HG02623 (cell line): ENCODE data around the gene KLHL20.
"Not testable (repeated sequence)": the region's sequence is repeated elsewhere in the genome, so short reads cannot be mapped to it uniquely, and the experiment has no call there.

ENCODE experiments used
- ATAC-seq: cut with Tn5 transposase; IDR thresholded peaks from one replicate; pipeline ENCODE4 v1.9.1; 2021; ENCODE audit warnings: moderate library complexity; ENCODE audit not compliant: unreplicated experiment

Gene KLHL20

DNA sequence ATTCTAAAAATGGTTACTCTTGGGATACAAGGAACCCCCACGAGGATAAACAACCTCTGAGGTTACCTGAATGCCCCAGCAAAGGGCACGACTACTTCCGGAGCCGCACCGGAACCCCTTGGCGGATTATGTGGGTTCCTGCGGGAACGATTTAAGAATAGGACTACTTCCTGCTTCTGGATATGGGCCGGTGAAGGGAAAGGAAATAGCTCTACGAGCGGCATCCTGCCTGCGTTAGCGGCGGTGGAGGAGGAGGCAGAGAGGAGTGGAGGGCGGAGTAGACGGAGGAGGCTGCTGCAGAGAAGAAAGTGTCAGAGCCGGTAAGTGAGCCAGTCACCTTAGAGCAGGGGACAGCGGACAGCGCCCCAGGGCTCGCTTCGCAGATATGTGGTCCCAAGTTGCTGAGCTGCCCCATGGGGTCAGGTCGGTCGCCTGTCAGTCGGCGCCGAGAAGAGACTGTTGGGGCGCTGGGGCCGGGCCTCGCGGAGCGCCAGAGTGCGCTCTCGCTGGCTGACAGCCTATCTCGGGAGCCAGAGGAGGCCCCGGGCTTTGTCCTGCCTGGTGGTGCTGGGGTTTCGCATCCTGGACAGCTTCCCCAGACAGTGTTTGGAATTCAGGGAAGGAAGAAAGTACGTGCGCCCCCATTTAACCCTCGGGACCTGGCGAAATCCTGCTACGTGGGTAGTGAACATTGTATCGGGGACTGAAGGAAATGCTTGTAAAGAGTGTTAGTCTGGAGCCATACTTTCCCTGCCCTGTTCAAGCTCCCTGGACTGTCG, at the start of gene KLHL20:
TSS of gene KLHL20 (plus strand) at position 223 of the 779 bp plus-strand sequence. CDS start 1,063 bp downstream, outside the sequence.
- ATAC-seq = peak; percentile 92

- no peak for ATAC-seq
Observed at GRCh38 chr1:173666646-173667045, 48.1 kb upstream of the KLHL20 start.

DNA sequence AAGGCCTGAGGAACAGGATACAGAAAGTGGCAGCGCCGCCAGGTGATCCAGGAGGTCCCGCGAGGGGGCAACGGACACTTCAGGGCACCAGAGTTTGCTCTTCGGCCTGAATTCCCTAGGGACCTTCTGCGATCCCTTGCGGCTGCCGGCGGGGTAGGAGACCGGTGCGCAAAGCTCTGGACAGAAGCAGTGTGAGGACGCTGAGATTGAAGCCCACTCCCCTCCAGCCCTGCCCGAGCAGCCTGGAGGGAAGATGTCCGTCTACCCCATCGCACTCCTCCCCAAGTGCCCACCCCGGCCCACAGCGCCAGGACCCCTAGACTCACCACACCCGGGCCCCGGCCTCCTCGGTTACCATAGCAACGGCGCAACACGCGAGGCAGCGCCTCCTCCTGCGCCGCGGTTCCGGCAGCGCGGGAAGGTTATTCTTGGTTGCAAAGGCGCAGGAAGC, 45.3 kb upstream of the KLHL20 start, which contains the start of gene ANKRD45:
TSS of gene ANKRD45 (minus strand) at position 361 of the 451 bp plus-strand sequence. CDS start 10,433 bp downstream, outside the sequence.
- no peak for ATAC-seq

DNA sequence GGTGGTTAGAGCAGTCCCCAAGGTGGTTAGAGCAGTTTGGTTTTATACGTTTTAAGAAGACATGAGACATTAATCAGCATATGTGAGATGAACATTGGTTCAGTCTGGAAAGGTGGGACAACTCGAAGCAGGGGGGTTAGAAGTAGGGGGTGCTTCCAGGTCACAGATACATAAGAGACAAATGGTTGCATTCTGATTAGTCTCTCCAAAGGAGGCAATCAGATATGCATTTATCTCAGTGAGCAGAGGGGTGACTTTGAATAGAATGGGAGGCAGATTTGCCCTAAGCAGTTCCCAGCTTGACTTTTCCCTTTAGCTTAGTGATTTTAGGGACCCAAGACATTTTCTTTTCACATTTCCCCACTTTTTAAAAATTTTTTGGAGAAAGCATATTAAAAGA, 40.3 kb upstream of the KLHL20 start:
- ATAC-seq = not testable (repeated sequence)

- ATAC-seq = not testable (repeated sequence)
Observed at GRCh38 chr1:173680152-173680551, 34.6 kb upstream of the KLHL20 start.

GRCh38 chr1:173682184-173682583, 32.6 kb upstream of the KLHL20 start:
- no peak for ATAC-seq

- not testable (repeated sequence) for ATAC-seq
Observed at GRCh38 chr1:173683838-173684237, 30.9 kb upstream of the KLHL20 start.

- not testable (repeated sequence) for ATAC-seq
Observed at GRCh38 chr1:173685121-173685520, 29.7 kb upstream of the KLHL20 start.

DNA sequence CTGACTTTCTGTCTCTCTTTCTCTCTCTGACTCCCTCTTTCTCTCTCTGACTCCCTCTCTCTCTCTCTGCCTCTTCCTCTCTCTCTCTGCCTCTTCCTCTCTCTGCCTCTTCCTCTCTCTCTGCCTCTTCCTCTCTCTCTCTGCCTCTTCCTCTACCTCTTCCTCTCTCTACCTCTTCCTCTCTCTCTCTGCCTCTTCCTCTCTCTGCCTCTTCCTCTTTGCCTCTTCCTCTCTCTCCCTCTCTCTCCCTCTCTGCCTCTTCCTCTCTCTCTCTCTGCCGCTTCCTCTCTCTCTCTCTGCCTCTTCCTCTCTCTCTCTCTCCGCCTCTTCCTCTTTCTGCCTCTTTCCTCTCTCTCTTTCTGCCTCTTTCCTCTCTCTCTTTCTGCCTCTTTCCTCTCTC, 26.5 kb upstream of the KLHL20 start:
- no peak for ATAC-seq

- ATAC-seq = no peak
Observed at GRCh38 chr1:173693238-173693637, 21.5 kb upstream of the KLHL20 start.

DNA sequence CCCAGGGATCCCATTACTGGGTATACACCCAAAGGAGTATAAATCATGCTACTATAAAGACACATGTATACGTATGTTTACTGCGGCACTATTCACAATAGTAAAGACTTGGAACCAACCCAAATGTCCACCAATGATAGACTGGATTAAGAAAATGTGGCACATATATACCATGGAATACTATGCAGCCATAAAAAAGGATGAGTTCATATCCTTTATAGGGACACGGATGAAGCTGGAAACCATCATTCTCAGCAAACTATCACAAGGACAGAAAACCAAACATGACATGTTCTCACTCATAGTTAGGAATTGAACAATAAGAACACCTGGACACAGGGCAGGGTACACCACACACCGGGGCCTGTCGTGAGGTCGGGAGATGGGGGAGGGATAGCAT, 13.5 kb upstream of the KLHL20 start:
- ATAC-seq = not testable (repeated sequence)

DNA sequence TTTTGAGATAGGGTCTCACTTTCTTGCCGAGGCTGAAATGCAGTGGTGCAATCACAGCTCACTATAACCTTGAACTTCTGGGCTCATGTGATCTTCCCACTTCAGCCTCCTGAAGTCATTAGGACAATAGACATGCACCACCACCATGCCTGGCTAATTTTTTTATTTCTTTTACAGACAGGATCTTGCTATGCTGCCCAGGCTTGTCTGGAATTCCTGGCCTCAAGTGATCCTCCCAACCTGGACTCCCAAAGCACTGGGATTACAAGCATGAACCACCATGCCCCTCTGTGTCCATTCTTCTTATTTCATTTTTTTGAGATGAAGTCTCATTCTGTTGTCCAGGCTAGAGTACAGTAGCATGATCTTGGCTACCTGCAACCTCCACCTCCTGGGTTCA, 12.0 kb upstream of the KLHL20 start:
- ATAC-seq = no peak

DNA sequence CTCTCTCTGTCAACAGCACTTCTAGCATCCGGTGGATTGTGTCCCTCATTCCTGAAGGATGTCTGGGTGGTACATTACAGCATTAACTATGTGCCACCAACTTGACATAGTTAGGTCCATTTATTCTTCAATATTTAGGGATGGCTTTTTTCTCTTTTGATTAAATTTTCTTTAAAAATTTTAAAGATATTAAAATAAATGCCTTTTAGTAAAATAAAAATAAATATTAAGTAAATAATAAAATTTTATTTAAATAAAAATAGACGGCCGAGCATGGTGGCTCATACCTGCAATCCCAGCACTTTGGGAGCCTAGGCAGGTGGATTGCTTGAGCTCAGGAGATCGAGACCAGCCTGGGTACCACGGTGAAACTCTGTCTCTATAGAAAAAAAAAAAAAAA, 9.7 kb upstream of the KLHL20 start:
- ATAC-seq = no peak

DNA sequence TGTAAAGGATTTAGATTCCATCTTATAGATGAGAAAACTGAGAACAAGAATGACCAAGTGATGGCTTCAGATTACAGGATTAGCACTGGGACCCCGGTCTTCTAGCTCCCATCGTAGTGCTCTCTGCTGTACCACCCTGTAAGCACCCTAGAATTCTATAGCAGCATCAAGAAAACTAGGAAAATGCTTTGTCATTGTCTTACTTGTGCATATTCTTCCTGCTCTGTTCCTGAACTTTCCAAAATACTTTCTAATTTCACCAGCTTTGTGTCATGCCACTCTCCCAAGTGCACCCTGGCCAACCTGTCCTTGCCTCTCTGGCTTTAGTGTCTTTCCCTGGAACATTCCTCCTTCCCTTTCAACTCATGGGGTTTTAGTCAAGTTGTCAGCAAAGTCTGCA, 6.0 kb upstream of the KLHL20 start:
- ATAC-seq = no peak

DNA sequence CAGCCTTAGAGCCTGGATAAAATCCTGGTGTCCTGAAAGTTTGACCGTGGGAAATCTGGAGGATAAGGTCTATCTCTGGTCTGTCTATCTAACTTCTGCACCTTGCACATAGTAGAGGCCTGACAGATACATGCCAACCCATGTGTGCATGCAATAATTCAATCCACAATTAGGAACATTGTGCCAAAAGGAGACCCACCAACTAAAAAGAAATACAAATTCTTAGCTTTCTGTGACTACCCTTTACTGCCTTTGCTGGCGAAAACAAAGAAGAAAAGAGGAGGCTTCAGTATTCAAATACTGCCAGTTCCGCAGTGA, 381 bp upstream of the KLHL20 start:
- ATAC-seq = no peak

DNA sequence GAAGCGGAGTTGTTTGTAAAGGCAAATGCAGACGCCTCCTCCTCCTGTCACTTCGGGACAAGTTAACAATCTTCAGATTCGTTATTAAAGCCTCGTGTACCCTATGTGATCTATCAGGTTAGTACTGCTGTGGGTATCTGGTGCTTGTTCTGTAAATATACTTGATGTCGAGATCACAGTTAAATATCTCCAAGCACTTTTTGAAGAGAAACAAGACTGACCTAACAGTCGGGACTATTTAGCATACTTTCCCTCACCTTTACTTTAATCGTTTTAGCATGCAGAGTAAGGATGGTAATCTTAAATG, 710 bp downstream of the KLHL20 start:
- ATAC-seq = no peak

GRCh38 chr1:173717238-173717637, 2.5 kb downstream of the KLHL20 start:
- no peak for ATAC-seq

GRCh38 chr1:173731331-173731730, 16.6 kb downstream of the KLHL20 start:
- not testable (repeated sequence) for ATAC-seq

DNA sequence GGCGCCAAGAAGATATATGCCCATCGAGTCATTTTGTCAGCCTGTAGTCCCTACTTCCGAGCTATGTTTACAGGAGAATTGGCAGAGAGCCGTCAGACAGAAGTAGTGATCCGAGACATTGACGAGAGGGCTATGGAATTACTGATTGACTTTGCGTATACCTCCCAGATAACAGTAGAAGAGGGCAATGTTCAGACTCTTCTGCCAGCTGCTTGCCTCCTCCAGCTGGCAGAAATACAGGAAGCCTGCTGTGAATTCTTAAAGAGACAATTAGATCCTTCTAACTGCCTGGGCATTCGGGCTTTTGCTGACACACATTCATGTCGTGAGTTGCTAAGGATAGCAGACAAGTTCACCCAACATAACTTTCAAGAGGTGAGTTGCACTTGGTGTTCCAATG, 19.1 kb downstream of the KLHL20 start:
- ATAC-seq = no peak

DNA sequence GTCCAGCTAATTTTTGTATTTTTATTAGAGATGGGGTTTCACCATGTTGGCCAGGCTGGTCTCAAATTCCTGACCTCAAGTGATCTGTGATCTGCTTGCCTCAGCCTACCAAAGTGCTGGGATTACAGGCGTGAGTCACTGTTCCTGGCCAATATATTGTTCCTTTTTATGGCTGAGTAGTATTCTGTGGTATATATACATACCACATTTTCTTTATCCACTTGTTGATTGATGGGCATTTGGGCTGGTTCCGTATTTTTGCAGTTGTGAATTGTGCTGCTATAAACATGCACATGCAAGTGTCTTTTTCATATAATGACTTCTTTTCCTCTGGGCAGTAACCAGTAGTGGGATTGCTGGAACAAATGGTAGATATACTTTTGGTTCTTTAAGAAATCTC, 21.3 kb downstream of the KLHL20 start:
- ATAC-seq = not testable (repeated sequence)

DNA sequence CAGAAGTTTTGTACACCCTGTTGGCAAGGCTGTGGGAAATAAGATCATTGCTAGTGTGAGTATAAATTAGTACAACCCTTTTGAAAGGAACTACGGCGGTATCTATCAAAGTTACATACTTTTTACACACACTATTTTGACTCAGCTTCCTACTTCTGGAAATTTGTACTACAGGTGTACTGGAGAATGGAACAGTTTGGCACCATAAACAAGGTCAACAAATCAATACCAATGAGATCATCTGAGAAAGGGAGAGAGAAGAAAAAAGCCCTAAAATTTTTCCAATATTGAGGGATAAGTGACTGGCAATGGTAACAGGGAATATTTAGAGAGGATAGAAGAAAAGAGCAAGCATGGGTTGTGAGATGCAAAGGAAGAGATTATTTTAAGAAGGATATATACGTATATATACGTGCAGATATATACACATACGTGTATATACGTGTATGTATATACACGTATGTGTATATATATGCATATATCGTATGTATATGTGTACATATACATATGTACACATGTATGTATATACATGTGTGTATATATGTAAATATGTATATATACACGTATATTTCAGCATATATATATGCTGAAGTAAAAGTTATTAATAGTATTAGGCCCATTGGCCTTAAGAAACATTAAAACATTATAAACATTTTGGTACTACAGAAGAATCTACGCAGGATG, 27.6 kb downstream of the KLHL20 start:
- no peak for ATAC-seq

GRCh38 chr1:173744651-173745050, 29.9 kb downstream of the KLHL20 start:
- no peak for ATAC-seq
